HL-60 (cell line): ENCODE data around the gene SNX8.

Source experiments
- DNase-seq, 2 experiments: peaks; one replicate each; pipeline ENCODE4 v3.0.0-alpha.2; 2010 to 2020; ENCODE audit warnings: low read depth in 1 of 2, low spot score in 1 of 2
- H3K27ac ChIP-seq: fragments of 250-450 bp; sonication (Bioruptor Pico); replicated peaks from 2 replicates; pipeline ENCODE4 v1.5.1; 2020; ENCODE audit warnings: mild to moderate bottlenecking, moderate library complexity
- H3K27me3 ChIP-seq: fragments of 250-450 bp; sonication (Bioruptor Pico); 2 replicates; pipeline ENCODE4 v1.5.1; 2021; ENCODE audit warnings: mild to moderate bottlenecking, moderate library complexity; ENCODE audit not compliant: insufficient read depth, poor library complexity, severe bottlenecking
- H3K4me3 ChIP-seq: replicated peaks from 2 replicates; pipeline ENCODE4 v1.5.1; 2011; ENCODE audit warnings: mild to moderate bottlenecking, control low read depth, low read length; ENCODE audit not compliant: insufficient read depth
- CTCF ChIP-seq: IDR thresholded peaks from one replicate; pipeline ENCODE4 v1.5.1; 2011; ENCODE audit warnings: low read length, control low read depth, inconsistent platforms; ENCODE audit not compliant: insufficient read depth
- GABPA ChIP-seq: IDR thresholded peaks from 2 replicates; pipeline ENCODE4 v1.6.1; 2012; ENCODE audit warnings: low read depth
- POLR2AphosphoS5 ChIP-seq: IDR thresholded peaks from 2 replicates; pipeline ENCODE4 v1.6.1; 2012; ENCODE audit warnings: low read depth
- SPI1 ChIP-seq: IDR thresholded peaks from 2 replicates; pipeline ENCODE4 v1.6.1; 2012; ENCODE audit warnings: low read depth, mild to moderate bottlenecking, borderline replicate concordance
- TF ChIP-seq, protein P1 (sequence below): IDR thresholded peaks from 2 replicates; pipeline ENCODE4 v1.6.1; 2012; ENCODE audit warnings: low read depth; ENCODE audit not compliant: insufficient replicate concordance

The SNX8 gene

DNA sequence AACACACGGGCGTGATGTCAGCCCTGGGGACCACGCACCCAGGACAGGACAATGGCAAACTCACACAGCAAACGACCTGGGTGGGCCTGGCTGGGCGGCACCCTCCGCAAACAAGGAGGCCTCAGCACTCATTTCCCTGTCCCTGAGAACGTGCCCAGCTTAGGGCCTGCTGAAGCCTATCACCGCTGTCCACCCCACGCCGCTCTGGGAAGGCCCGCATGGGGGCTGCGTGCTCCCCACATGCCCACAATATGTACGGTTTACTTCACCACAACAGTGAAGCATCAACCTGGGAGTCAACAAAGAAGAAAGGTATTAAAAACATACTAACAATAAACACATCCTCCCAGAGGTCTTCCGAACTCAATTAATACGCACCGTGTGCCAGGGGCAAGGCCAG, 93.7 kb downstream of the SNX8 start:
- Histone ChIP-seq H3K27me3 (no peaks in the 10 kb centered on the region), H3K27ac (no peak overlapping the region), H3K4me3 (no peak overlapping the region)
- no peak for DNase-seq
- no peak for TF ChIP-seq SPI1

DNA sequence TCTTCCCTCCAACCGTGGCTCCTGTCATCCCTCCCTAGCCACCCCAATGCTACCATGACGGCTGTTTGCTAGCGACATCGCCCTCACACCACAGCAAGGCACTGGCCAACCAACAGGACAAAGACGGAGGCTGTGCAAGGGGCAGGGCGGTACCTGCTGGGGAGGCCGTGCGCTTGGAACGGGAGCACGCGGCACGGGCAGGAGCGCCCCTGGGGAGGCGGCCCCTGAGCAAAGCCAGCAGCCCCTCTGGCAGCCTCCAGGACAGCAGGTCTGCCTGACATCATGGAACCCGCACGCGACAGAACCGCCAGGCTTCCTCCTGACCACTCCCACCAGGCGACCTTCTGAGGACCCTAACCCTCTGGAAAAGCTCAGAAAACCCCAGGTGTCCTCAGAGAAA, 94.2 kb downstream of the SNX8 start:
- DNase-seq = no peak
- no peak overlapping the region for H3K27ac ChIP-seq
- H3K4me3 ChIP-seq = no peak overlapping the region
- no peaks in the 10 kb centered on the region for H3K27me3 ChIP-seq
- no peak for TF ChIP-seq CTCF
- TF ChIP-seq SPI1 = no peak
- TF ChIP-seq GABPA = no peak
- TF ChIP-seq, protein P1, sequence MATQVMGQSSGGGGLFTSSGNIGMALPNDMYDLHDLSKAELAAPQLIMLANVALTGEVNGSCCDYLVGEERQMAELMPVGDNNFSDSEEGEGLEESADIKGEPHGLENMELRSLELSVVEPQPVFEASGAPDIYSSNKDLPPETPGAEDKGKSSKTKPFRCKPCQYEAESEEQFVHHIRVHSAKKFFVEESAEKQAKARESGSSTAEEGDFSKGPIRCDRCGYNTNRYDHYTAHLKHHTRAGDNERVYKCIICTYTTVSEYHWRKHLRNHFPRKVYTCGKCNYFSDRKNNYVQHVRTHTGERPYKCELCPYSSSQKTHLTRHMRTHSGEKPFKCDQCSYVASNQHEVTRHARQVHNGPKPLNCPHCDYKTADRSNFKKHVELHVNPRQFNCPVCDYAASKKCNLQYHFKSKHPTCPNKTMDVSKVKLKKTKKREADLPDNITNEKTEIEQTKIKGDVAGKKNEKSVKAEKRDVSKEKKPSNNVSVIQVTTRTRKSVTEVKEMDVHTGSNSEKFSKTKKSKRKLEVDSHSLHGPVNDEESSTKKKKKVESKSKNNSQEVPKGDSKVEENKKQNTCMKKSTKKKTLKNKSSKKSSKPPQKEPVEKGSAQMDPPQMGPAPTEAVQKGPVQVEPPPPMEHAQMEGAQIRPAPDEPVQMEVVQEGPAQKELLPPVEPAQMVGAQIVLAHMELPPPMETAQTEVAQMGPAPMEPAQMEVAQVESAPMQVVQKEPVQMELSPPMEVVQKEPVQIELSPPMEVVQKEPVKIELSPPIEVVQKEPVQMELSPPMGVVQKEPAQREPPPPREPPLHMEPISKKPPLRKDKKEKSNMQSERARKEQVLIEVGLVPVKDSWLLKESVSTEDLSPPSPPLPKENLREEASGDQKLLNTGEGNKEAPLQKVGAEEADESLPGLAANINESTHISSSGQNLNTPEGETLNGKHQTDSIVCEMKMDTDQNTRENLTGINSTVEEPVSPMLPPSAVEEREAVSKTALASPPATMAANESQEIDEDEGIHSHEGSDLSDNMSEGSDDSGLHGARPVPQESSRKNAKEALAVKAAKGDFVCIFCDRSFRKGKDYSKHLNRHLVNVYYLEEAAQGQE = no peak
- no peak for TF ChIP-seq POLR2AphosphoS5

DNA sequence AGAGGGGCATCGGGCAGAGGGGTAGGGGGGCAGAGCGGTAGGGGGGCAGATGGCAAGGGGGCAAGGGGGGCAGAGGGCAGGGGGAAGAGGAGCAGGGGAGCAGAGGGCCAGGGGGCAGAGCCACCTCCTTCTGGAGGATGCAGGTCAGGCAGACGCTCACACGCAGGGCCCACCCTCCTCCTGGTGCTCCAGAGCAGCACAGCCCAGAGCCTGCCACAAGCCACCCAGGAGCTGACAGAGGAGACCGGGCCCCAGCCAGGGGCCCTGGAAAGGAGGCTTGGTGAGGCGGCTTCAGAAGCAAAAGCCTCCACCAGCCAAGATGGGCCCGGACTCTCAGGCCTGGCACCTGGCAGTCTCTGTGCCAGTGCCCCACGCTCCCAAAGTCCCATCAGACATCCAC, 94.6 kb downstream of the SNX8 start:
- no peak overlapping the region for H3K27ac ChIP-seq
- DNase-seq = no peak
- no peak overlapping the region for H3K4me3 ChIP-seq
- H3K27me3 ChIP-seq = no peaks in the 10 kb centered on the region
- TF ChIP-seq CTCF = no peak
- TF ChIP-seq SPI1 = no peak
- TF ChIP-seq POLR2AphosphoS5 = no peak
- TF ChIP-seq GABPA = no peak
- TF ChIP-seq, protein P1 = no peak

DNA sequence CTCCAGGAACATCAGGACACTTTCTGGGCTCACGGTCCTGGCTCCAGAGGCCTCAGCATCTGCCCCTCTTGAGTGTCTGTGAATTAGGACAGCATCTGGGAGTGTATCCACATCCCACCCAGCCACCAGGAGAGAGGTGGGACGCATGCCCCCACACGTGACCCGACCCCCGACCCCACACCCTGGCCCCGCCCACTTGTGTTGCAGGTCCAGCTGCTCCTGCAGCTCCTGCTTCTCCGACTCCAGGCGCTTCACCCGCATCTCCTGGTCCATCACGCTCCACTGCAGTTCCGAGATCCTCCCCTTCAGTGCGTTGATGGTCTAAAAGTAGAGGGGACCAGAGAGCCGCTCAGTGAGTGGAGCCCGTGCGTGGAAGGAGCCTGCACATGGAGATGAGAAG, 95.1 kb downstream of the SNX8 start:
- TF ChIP-seq, protein P1 = no peak
- TF ChIP-seq GABPA (no peak), CTCF (no peak), POLR2AphosphoS5 (no peak), SPI1 (no peak)
- Histone ChIP-seq H3K4me3 (no peak overlapping the region), H3K27ac (no peak overlapping the region), H3K27me3 (no peaks in the 10 kb centered on the region)
- no peak for DNase-seq
